SH-SY5Y (cell line): ENCODE measurements around the gene BAIAP2.

Experiments used
- GATA2 ChIP-seq: IDR thresholded peaks from 2 replicates; pipeline ENCODE4 v1.6.1; 2011; ENCODE audit warnings: mild to moderate bottlenecking, low read depth, low read length
- GATA3 ChIP-seq: IDR thresholded peaks from 2 replicates; pipeline ENCODE4 v1.6.1; 2011; ENCODE audit warnings: low read depth, mild to moderate bottlenecking, low read length, moderate library complexity

GRCh38 chr17:81161536-81161935 lies 126.6 kb downstream of the BAIAP2 start:
- TF ChIP-seq GATA2 (no peak), GATA3 (no peak)
